ENCODE results near the gene CHN1.

DNA sequence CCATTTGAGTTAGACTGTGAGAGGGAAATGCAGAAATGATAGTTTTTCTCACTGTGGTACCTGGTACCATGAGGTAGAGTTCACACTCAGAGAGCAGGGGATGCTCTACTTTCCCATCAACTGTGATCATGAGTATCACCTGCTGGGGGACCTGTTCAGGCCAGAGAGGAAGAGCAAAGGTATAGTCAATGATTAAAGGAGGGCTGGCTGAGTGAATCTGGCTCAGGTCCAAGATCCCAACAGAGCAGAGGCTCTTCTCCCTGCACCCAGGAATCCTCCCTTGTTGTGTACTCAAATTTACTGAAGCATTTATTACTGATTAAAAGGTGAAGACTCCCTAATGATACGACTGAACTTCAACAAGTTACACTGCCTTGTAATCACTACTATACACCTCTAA is 136.3 kb downstream of the CHN1 start:
- TF ChIP-seq, protein P1, sequence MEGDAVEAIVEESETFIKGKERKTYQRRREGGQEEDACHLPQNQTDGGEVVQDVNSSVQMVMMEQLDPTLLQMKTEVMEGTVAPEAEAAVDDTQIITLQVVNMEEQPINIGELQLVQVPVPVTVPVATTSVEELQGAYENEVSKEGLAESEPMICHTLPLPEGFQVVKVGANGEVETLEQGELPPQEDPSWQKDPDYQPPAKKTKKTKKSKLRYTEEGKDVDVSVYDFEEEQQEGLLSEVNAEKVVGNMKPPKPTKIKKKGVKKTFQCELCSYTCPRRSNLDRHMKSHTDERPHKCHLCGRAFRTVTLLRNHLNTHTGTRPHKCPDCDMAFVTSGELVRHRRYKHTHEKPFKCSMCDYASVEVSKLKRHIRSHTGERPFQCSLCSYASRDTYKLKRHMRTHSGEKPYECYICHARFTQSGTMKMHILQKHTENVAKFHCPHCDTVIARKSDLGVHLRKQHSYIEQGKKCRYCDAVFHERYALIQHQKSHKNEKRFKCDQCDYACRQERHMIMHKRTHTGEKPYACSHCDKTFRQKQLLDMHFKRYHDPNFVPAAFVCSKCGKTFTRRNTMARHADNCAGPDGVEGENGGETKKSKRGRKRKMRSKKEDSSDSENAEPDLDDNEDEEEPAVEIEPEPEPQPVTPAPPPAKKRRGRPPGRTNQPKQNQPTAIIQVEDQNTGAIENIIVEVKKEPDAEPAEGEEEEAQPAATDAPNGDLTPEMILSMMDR (IDR thresholded peaks at IDR 0.05) = no peak
- TF ChIP-seq EZH2phosphoT487 (IDR thresholded peaks at IDR 0.05) = no peak

All from neural progenitor cell (in vitro differentiated cells).